ENCODE data around the gene F3.

DNA sequence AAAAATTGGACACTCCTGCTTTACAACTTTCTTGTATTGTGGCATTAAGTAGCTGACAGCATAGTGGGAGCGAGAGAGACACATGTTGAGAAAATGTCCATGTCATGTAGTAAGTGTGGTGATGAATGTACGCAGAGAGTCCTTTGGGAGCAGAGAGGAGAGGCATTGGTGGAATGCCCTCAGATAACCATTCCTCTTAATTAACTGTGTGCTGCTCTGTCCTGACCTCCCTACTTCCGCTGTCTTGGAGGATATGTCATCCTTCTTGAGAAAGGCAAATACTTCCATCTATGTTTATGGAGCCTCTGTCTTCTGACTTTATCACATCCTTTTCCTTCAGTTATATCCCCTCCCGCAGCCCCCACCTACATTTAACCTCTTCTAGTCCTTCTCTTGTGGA lies 38.4 kb downstream of the F3 start:
- TF ChIP-seq, protein P1, sequence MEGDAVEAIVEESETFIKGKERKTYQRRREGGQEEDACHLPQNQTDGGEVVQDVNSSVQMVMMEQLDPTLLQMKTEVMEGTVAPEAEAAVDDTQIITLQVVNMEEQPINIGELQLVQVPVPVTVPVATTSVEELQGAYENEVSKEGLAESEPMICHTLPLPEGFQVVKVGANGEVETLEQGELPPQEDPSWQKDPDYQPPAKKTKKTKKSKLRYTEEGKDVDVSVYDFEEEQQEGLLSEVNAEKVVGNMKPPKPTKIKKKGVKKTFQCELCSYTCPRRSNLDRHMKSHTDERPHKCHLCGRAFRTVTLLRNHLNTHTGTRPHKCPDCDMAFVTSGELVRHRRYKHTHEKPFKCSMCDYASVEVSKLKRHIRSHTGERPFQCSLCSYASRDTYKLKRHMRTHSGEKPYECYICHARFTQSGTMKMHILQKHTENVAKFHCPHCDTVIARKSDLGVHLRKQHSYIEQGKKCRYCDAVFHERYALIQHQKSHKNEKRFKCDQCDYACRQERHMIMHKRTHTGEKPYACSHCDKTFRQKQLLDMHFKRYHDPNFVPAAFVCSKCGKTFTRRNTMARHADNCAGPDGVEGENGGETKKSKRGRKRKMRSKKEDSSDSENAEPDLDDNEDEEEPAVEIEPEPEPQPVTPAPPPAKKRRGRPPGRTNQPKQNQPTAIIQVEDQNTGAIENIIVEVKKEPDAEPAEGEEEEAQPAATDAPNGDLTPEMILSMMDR (CRISPR knock-in tag; IDR thresholded peaks at IDR 0.05): no peak
- TF ChIP-seq EP300 (IDR thresholded peaks at IDR 0.05; ENCODE audit: low read depth in 2 of 2, low read length in 2 of 2) (no peak), EP300 (CRISPR knock-in tag; IDR thresholded peaks at IDR 0.05; ENCODE audit: borderline replicate concordance) (no peak), ZNF3 (CRISPR knock-in tag; IDR thresholded peaks at IDR 0.05) (no peak), SRSF4 (IDR thresholded peaks at IDR 0.05; ENCODE audit: low read depth, low read length, poor library complexity, severe bottlenecking) (no peak), MAFK (conservative IDR thresholded peaks at IDR 0.05 in 1 of 2, IDR thresholded peaks at IDR 0.05 in 1 of 2; ENCODE audit: low read length in 2 of 2) (no peak), FOXA3 (CRISPR knock-in tag; IDR thresholded peaks at IDR 0.05) (no peak), HCFC1 (IDR thresholded peaks at IDR 0.05; ENCODE audit: low read depth, low read length) (no peak), SOX13 (IDR thresholded peaks at IDR 0.05) (no peak), SOX13 (CRISPR knock-in tag; conservative IDR thresholded peaks at IDR 0.05 in 1 of 2, IDR thresholded peaks at IDR 0.05 in 1 of 2) (no peak), ZFAT (CRISPR knock-in tag; conservative IDR thresholded peaks at IDR 0.05) (no peak), ZNF883 (CRISPR knock-in tag; IDR thresholded peaks at IDR 0.05; ENCODE audit: not compliant biosample characterization) (no peak), RAD21 (CRISPR knock-in tag; IDR thresholded peaks at IDR 0.05) (no peak), TAF1 (CRISPR knock-in tag; IDR thresholded peaks at IDR 0.05) (no peak), HDAC2 (CRISPR knock-in tag; IDR thresholded peaks at IDR 0.05) (no peak)
